Dermis blood vessel endothelial cell (primary cell): Measurements from ENCODE around the gene STIMATE. TPM values are rescaled to one million over a fixed set of nuclear protein-coding genes. Genes with fewer than 3 reads are reported as not detected.

Experiments used
- DNase-seq: peaks from one replicate; pipeline ENCODE4 v3.0.0; 2010
- total RNA-seq: library from RNA; depleted of rRNA; stranded (reverse); fragments of >200 nt; gene quantifications from 2 replicates; pipeline ENCODE4 v1.2.3, GENCODE V29; 2014

Gene STIMATE
- total RNA-seq, 1 donor from 2014 or later, result 17.0 TPM

DNA sequence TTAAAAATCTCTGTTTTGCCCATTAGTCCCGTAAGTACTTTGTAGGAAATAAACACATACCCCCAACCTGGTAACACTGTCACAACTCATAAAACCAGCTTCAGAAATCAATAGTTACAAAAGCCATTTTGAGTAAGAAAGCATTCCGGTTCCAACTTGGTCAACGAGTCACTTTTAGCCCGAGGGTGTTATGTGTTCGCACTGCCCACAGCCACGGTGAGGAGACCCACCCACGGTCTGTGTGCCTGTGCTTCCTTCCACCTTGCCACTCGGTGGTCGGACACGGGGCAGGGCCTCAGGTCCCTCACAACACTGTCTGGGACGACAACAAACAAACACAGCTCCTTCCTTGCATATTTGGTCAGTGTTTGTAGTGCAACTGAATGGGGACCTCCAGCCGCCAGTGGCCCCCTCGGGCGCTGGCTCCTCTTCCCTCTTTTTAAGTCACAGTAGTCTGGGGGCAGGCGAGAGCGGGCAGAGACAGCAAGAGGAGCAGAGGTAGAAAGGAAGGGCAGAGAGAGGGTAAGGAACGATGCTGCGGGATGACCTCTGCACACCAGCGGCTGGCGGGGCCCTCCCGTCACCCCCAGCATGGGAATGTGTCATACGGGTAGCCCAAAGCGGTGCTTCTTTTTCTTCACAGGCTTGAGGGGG is 57.3 kb downstream of the STIMATE start:
- no peak for DNase-seq

DNA sequence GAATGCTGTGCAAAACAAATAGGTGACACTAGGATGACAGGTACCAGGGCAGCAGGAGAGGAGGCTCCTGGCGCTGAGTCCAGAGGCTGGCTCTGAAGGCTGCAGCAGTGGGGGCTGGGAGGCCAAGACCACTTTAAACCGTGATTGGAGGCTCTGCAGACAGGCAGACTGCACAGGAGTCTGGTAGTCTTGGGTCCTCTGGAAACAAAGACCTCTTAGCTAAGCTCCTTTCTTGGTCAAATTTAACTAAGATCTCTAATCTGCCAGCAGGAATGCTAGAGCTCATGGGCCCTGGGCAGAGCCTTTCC is 58.1 kb downstream of the STIMATE start:
- DNase-seq, result no peak

DNA sequence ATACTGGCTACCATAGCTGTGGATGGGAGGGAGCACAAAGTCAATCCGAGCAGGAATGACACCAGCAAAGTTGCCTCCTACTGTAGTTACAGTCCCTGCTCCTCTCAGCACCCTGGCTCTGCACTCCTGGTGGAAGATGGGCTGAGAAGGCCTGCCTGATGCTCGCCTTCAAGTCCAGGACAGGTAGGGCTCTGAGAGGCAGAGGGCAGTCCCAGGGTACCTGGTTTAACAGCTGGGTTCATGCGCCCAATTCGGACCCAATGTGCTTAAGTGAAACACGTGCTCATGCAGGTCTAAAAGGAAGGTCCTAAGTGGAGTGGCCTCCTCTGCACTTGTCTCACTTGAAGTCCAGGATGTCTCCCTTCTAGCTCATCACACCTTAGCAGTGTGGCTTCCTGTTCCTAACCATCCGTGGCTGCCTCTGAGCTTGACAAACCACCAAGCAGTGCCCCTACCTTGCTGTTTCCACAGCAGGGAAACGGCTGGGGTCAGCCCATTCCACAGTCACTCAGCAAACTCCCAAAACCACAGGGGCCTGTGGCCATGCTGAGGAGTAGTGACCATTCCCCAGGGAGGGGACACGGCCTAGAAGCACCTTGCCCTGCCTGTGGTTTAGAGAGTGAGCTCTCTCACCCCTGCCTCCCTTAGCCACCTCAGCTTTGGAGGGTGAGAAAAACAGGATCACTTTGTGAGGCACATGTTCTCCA is 58.6 kb downstream of the STIMATE start:
- DNase-seq, result no peak

DNA sequence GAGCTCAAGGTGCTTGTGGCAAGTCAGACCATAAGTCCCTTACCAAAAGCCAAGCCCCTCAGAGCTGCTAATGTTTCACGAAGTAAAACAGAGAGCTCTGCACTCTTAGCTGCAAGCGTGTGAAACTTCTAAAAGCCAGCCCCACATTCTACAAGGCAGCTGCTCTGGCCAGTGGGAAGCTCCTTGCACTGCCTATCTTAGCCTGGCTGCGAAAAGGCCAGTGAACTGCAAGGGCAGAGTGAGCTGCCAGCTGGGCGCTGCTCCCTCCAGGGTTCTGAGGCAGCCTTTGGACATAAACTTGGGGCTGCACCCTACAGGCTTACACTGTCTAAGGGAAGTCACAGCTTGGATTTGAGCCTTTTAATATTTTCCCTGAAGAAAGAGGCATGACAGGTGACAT is 60.4 kb downstream of the STIMATE start:
- DNase-seq, result no peak

DNA sequence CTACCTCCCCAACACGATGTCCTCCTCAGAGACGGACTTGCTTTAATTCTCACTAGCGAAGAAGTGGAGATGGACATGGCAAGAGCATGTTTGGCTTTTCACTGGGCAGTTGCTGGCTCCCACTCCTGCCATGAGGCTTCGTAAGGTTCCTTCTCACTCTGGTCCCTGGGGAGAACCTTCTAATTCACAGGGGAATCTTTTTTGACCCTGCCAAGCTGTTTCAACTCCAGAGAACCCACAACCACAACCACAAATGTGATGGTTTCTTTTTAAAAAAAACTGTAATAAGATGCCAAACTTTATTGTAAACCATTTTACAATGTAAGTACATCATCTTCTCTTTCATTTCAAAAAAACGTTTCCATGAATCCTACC is 60.9 kb downstream of the STIMATE start:
- DNase-seq, result no peak

DNA sequence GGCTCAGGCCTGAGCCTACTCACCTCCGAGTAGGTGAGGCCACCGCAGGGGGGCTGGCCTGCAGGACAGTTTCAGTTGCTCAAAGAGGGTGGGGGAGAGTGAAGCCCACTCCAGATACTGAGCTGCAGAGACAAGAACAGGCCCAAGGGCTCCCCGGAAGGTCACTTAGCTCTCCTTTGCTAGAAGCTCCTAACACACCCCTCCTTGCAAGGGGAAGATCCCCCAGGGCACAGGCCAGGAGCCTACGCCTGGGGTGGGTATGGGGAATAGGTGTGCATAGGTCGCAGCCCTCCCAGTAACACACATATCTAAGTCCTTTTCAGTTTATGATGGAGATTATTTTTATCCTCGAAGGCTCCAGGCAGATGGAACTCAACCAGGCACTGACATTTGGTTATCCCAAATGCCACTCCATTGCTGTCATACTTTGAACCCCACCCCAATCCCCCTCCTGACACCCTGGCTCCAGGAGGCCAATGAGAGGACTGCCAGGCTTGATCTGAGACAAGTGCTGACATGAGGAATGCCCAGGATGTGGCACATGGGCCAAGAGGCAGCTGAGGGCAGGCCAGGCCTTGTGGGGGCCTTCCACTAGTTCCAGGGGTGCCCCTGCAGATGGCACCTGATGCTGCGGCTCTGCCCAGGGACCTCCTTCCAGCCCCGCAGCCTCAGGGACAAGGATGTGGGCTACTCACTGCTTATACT is 61.4 kb downstream of the STIMATE start:
- DNase-seq, result no peak

DNA sequence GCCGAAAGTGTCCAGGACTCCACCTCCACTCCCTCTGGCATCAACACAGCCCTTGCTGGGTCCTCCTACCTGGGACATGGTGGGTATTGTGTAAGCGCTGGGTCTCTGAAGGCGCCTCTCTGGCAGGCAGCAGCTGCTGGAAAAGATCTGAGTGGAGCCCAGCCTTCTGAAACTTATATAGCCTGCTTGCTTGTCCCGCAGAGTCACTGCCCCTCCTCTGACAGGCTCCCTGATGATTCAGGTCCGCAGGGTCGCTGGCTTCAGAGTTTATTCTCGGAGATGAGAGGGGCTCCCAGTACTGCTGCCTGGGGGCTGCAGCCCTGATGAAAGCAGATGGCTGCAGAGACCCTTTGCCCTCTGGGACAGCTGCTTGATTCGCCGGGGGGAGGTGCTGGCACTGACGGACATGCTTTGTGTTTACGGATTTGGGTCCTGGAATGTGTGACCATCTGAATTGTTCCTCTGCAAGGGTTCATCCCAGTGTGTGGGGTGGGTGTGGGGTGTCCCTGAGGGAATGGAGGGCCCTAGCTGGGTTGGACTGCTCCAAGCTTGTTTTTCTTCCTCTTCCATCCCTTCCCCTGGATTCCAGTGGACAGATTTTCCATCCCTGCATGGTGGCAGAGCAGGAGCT is 62.4 kb downstream of the STIMATE start, which contains the start of gene MUSTN1:
MUSTN1 (minus strand) TSS at position 149 of the 631 bp plus-strand sequence; CDS start at position 78, 71 bp downstream.
- DNase-seq, result no peak

DNA sequence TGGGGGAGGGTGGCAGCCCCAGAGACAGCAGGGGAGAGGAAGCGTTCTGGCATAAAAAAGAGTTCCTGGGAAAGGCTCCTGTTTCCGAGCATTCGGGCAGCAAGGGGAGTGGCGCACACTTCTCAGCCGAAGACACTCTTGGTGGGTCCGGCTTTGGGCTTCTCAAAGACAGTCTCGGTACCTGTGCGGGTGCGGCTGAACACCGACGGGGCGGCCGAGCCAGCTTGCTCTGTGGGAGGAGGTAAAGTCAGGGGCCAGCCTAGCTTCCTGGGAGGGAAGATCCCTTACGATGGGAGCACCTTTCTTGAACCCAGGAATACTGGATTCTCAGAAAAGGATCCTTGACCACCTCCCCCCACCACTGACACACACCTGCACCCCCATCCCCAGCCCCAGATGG is 64.1 kb downstream of the STIMATE start:
- DNase-seq, result no peak

DNA sequence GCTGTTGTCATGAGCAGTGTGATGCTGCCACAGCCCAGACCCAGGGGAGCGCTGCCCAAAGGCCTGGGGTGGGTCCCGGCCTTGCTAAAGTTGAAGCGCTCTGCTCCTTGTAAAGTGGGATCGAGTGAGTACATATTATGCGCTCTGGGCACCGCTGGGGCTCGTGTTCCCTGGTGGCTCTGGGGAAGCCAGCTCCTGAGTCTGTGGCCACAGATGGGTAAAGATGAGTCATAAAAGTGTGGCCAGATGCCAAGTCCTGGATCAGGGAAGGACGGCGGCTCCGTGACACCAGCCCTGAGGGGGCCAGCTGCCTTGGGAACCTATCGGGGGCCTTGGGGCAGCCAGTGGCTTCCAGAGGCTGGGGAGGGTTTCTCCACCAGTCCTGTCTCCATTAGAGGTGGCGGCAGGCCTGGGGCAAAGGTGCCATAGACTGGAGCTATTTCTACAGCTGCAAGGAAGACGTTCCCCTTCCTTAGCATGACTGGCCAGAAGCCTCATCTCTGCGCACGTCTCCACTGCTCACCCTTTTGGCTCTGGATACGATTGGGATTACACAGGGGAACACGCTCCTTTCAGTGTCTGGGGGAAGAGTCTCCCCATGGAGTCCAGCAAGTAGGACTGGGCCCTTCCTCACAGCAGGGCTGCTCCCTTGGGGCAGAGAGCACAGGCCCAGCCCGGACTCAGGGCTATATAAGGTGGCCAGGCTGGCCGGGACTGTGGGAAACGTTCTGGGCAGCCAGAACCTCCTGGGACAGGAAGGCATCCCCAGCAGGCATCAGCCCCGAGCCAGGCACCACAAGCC is 65.6 kb downstream of the STIMATE start:
- peak; percentile 87 for DNase-seq

DNA sequence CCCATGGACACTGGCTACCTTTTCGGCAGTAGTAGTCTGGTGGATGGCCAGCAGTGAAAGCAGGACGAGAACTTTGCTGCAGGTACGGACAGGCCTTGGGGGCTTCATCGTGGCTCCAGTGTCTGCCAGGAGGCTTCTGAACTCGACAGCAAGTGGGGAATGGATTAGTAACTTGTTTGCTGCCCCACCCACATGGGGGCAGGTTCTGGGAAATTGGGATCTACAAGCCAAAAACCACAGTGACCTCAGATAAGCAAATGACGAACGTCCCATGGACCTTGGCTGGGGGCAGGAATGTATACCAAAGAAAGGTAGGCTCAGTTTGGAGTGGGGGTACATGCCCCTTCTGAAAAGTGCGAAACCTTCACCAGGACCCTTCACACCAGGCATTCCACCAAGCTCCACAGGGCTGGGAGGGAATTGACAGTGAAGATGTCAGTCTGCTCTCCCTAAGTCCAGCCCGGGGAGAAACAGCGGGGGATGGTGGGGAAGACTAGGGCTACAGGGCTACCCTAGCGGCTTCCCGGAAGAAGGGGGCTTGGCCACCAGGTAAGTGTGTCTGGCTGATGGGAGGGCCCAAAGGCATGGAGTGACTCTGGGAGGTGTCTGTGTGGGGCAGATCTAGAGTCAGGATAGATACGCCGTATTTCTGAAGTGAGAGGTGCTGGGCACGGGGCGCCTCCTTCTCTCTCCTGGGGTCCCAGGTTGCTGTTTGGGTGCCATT is 66.7 kb downstream of the STIMATE start, which contains the start of gene ITIH4:
ITIH4 (minus strand) TSS at position 138 of the 724 bp plus-strand sequence; CDS start at position 108, 30 bp downstream.
- no peak for DNase-seq

DNA sequence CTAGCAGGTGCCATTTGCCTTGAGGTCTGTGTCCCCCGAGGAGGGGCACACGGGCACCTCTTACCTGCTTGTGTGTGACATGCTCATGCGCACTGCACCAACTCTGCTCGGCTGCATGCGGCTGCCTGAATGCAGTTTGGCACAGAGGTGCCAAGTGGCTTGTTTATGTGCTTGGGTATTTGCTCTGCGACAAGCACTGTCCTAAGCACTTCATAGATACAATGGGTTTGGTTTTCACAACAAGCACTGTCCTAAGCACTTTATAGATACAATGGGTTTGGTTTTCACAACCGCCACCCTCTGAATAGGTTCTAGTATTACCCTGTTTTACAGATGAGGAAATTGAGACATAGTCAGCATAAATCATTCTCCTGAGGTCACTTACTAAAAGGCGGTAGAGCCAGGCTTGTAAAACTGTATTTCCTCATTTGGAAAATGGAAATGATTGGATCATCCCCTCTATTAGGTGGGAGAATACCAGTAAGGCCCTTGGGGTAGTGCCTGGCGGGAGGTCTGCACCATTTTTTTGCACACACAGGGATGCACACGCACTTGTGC is 67.4 kb downstream of the STIMATE start:
- no peak for DNase-seq

DNA sequence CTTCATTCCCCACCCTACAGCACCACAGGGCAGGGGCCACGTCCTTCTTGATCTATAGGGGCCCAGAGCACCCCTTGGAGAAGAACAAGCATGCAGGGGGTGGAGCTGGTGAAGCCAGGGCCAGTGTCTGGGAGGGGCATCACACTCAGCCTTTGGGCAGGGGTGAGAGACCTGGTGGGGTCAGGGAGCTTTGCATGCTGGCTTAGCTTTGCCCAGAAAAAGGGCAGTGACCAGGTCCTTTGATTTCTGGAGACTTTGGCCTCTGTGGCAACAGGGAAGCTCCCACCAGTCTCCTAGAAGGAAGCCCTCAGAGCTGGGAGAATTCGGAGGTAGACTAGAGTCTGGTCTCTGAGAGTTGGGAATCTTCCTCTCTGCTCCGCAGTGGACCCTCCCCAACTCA is 67.9 kb downstream of the STIMATE start:
- DNase-seq, result no peak

DNA sequence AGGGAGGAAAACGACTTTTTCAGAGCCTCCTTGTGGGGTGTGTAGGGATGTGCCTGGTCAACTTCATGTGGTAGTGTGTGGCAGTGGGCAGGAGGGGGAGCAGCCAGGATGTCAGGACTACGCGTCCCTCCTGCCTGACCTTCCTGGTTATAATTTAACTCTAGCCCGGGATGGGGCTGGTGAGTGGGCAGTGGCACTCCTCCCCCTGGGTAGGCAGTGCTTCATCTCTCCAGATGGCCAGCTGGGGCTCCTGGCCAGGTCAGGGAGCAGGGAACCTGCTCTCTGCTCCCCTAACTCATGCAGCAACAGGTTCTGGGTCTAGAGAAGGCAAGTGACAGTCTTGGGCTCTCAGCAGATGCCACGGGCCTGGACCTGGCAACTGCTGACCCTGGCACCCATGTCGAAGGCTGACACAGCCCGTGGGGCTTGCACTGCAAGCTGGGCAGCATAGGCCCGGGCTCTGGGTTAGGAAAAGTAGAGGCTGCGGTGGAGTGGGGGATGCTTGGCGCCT is 69.4 kb downstream of the STIMATE start:
- peak; percentile 10 for DNase-seq

DNA sequence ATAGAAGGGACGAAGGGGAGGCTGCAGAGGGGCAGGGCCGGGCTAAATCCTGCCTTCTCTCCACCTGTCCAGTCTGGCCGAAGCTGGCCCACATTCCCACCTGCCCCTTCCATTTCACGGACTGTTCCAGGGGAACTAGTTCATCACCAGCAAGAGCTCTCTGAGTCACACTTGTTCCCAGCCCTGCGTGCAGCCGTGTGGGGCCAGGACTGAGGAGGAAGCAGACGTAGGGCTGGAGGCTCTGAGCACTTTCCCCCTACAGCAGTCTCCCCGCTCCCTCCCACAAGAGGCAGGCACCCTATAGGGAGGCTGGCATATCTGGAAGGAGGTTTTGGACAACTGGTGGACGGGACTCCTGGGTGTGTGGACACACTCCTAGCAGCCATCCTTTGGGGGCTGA is 69.9 kb downstream of the STIMATE start:
- peak; percentile 37 for DNase-seq

DNA sequence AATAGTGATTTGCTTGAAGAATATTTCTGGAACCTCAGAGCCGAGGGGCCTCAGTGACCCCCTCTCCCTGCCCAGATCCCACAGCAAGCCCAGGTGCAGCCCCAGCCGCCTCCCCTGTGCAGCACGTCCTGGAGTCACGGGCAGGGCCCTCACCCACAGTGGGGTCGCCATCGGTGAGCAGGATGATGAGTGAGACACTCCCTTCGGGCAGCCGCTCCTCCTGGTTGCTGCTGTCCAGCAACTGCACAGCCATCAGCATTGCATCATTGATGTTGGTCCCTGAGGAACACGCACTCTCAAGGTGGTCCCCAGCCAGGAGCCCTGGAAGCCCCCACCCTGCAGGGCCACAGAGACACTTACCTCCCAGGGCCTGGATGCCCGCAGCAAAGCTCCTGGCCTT is 73.3 kb downstream of the STIMATE start:
- no peak for DNase-seq

DNA sequence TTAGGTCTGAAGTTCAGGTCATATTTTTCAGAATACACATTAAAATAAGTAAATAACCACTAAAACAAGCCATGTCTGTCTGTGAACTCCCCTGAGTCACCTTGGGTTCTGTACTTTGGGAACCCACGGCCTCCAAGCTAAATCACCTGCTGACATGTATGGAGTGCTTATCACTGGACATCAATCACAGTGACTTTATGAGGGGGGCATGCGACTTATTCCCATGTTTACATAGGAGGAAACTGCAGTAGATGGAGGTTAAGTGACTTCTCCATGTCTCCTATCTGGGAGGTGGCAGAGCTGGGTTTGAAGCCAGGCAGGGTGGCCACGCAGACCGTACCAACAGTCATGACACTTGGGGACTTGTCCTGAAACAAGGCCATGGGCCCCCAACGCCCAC is 75.0 kb downstream of the STIMATE start:
- no peak for DNase-seq

DNA sequence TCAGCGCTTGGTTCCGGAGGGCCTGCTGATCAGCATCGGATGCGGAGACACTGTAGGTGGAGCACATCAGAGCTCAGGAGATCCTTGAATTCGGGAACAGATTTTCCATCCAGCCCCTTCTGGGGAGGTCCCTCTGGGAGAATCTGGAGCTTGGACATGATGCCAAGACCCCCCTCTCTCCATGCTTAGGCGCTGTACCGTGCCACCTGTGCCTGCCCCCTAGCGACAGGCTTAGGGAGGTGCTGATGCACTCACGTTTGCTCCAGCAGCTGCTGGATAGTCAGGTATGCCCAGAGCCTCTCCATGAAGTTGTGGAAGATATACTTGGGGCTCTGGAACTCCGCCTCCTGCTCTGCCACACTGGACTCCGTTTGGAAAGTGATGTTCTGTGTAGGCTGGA is 76.6 kb downstream of the STIMATE start:
- DNase-seq, result peak; percentile 63

DNA sequence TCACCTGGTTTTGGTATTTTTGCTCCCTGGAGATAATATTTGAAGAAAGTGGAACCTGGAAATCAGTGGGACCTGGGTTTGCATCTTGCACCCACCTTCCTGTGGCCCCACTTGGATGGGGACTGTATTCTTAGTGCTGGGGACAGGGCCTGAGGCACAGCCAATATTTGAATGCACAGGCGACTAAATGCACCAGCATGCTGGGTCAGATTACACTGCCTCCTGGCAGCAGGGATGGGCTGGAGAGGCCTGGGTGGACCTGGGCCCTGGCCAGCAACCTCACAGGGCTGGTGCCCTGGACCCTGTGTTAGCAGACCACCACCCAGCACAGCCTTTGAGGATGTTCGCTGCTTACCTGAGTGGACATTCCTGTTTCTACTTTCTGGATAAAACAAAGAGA is 77.4 kb downstream of the STIMATE start:
- DNase-seq, result no peak

DNA sequence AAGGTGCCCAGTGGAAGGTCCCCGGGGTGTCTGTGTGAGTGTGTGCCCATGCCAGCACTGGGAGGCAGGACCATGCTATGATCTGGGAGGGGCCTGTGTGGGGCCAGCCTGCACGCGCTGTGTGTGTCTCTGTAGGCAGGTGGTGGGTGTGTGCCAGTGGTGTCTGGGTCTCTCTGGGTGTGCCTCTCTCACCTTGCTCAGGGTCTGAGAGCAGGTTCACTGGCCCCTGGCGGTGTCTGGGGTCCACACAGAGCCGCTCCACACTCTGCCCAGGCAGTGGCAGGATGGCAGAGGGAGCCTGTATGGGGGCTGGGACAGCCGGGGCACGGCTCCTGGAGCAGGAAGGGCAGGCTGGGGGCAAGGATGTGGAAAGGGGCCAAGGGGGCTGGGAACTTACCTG is 79.5 kb downstream of the STIMATE start:
- no peak for DNase-seq

DNA sequence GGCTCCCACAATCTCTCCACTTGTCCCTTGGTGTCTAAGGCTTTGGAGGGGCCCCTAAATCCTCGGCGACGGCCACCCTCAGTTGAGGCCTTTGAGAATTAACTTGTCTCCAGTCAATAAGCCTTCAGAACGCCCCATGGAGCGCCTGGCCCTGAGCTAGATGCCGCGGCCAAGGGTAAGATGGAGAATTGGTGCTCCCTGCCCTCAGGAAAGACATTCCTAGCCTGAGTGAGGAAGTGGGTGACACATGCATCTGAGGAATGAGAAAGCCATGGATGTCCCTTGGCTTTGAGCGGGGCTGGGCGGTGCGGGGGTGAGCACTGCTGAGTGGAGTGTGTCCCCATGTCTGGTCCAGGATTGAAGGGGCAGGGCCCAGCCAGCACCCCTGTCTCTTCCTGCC is 80.1 kb downstream of the STIMATE start:
- DNase-seq, result no peak

DNA sequence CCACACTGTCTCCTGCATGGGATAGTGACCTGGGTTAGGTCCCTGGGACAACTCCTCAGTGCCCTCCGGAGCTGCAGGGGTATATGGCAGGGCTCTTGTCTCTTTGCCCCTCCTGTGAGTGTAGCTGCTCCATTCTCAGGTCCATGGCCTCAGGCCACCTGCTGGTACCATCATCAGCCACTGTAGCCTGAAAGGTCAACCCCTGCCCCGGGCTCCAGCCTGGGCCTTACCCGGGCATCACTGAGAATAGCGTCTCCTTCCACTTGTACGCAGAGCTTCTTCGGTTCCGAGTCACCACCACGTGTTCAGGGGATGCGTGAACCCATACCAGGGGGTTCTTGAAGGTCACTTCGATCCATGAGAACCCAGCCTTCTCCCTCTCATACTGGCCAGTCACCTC is 80.7 kb downstream of the STIMATE start:
- no peak for DNase-seq
